Ishikawa (cell line): ENCODE measurements around the gene ORAI1.

Experiments used
- CEBPB ChIP-seq: IDR thresholded peaks from 2 replicates; pipeline ENCODE4 v1.6.1; 2012
- CREB1 ChIP-seq: IDR thresholded peaks from 2 replicates; pipeline ENCODE4 v1.6.1; 2012; ENCODE audit warnings: low read depth
- EGR1 ChIP-seq: IDR thresholded peaks from 2 replicates; pipeline ENCODE4 v1.6.1; 2012
- EP300 ChIP-seq: IDR thresholded peaks from 2 replicates; pipeline ENCODE4 v1.6.1; 2012; ENCODE audit warnings: borderline replicate concordance
- FOXM1 ChIP-seq: IDR thresholded peaks from 2 replicates; pipeline ENCODE4 v1.6.1; 2012; ENCODE audit warnings: low read depth, borderline replicate concordance
- MAX ChIP-seq: IDR thresholded peaks from 2 replicates; pipeline ENCODE4 v1.6.1; 2012
- NFIC ChIP-seq: IDR thresholded peaks from 2 replicates; pipeline ENCODE4 v1.6.1; 2012
- RAD21 ChIP-seq: IDR thresholded peaks from 2 replicates; pipeline ENCODE4 v1.6.1; 2012; ENCODE audit warnings: low read depth
- REST ChIP-seq: IDR thresholded peaks from 2 replicates; pipeline ENCODE4 v1.6.1; 2012; ENCODE audit warnings: low read depth, mild to moderate bottlenecking
- TAF1 ChIP-seq: IDR thresholded peaks from 2 replicates; pipeline ENCODE4 v1.6.1; 2012; ENCODE audit warnings: low read depth, mild to moderate bottlenecking
- TCF12 ChIP-seq: IDR thresholded peaks from 2 replicates; pipeline ENCODE4 v1.6.1; 2012; ENCODE audit warnings: low read depth
- USF1 ChIP-seq: IDR thresholded peaks from 2 replicates; pipeline ENCODE4 v1.6.1; 2012
- YY1 ChIP-seq: IDR thresholded peaks from 2 replicates; pipeline ENCODE4 v1.6.1; 2012; ENCODE audit warnings: low read depth
- ZBTB7A ChIP-seq: IDR thresholded peaks from 2 replicates; pipeline ENCODE4 v1.6.1; 2012; ENCODE audit warnings: low read depth

GRCh38 chr12:121580959-121581685 lies 45.2 kb upstream of the ORAI1 start, which contains the start of gene KDM2B:
- no peak for TF ChIP-seq EP300
- TF ChIP-seq TCF12 = no peak
- no peak for TF ChIP-seq CREB1
- no peak for TF ChIP-seq TAF1
- no peak for TF ChIP-seq REST
- no peak for TF ChIP-seq EGR1
- TF ChIP-seq ZBTB7A = no peak
- TF ChIP-seq RAD21 = no peak
- no peak for TF ChIP-seq CEBPB
- TF ChIP-seq MAX = no peak
- TF ChIP-seq YY1 = no peak
- TF ChIP-seq FOXM1 = no peak
- no peak for TF ChIP-seq NFIC
- no peak for TF ChIP-seq USF1
